Measurements from ENCODE around the gene PIKFYVE.
"Not testable (repeated sequence)": the region's sequence is repeated elsewhere in the genome, so short reads cannot be mapped to it uniquely, and the experiment has no call there.

The PIKFYVE gene

GRCh38 chr2:208265801-208266552 lies at the start of gene PIKFYVE:
PIKFYVE (plus strand) TSS chr2:208266255; CDS start chr2:208271520, 5,265 bp downstream.
- Mint-ChIP-seq H3K27me3 (no peaks in the 10 kb centered on the region), H3K36me3 (ENCODE audit: insufficient read depth) (peaks cover 11% of the 10 kb centered on the region), H3K4me1 (peaks cover 38% of the 10 kb centered on the region), H3K4me3 (peak within 1 kb of the TSS; percentile 96), H3K27ac (ENCODE audit: low read depth) (peak within 1 kb of the TSS; percentile 95), H3K9me3 (no peaks in the 10 kb centered on the region)
- peak; percentile 78 to 81 for DNase-seq (ENCODE audit: low spot score in 2 of 2)
- ATAC-seq (replicated peaks; ENCODE audit: extremely low read depth, poor library complexity, severe bottlenecking): peak; percentile 80

GRCh38 chr2:208221873-208222272 lies 44.2 kb upstream of the PIKFYVE start:
- H3K36me3 Mint-ChIP-seq (ENCODE audit: insufficient read depth); H3K4me3 Mint-ChIP-seq; DNase-seq (ENCODE audit: low spot score in 2 of 2); H3K9me3 Mint-ChIP-seq; ATAC-seq (replicated peaks; ENCODE audit: extremely low read depth, poor library complexity, severe bottlenecking); H3K27ac Mint-ChIP-seq (ENCODE audit: low read depth); H3K4me1 Mint-ChIP-seq; H3K27me3 Mint-ChIP-seq: not testable (repeated sequence)

GRCh38 chr2:208222351-208222750 lies 43.7 kb upstream of the PIKFYVE start:
- no peak overlapping the region for H3K27ac Mint-ChIP-seq (ENCODE audit: low read depth)
- no peaks in the 10 kb centered on the region for H3K4me1 Mint-ChIP-seq
- H3K4me3 Mint-ChIP-seq: no peak overlapping the region
- peaks cover 3% of the 10 kb centered on the region for H3K36me3 Mint-ChIP-seq (ENCODE audit: insufficient read depth)
- no peaks in the 10 kb centered on the region for H3K9me3 Mint-ChIP-seq
- no peak for ATAC-seq (replicated peaks; ENCODE audit: extremely low read depth, poor library complexity, severe bottlenecking)
- no peak for DNase-seq (ENCODE audit: low spot score in 2 of 2)
- H3K27me3 Mint-ChIP-seq: no peaks in the 10 kb centered on the region

GRCh38 chr2:208224802-208225201 lies 41.3 kb upstream of the PIKFYVE start:
- no peak overlapping the region for H3K27ac Mint-ChIP-seq (ENCODE audit: low read depth)
- H3K4me1 Mint-ChIP-seq: no peaks in the 10 kb centered on the region
- H3K9me3 Mint-ChIP-seq: no peaks in the 10 kb centered on the region
- peaks cover 3% of the 10 kb centered on the region for H3K36me3 Mint-ChIP-seq (ENCODE audit: insufficient read depth)
- DNase-seq (ENCODE audit: low spot score in 2 of 2) (no peak), ATAC-seq (replicated peaks; ENCODE audit: extremely low read depth, poor library complexity, severe bottlenecking) (no peak)
- H3K27me3 Mint-ChIP-seq: no peaks in the 10 kb centered on the region
- no peak overlapping the region for H3K4me3 Mint-ChIP-seq

GRCh38 chr2:208227581-208228232 lies 38.3 kb upstream of the PIKFYVE start:
- no peak for DNase-seq (ENCODE audit: low spot score in 2 of 2)
- peaks cover 6% of the 10 kb centered on the region for H3K9me3 Mint-ChIP-seq
- peaks cover 2% of the 10 kb centered on the region for H3K36me3 Mint-ChIP-seq (ENCODE audit: insufficient read depth)

GRCh38 chr2:208228476-208228875 lies 37.6 kb upstream of the PIKFYVE start:
- peaks cover 2% of the 10 kb centered on the region for H3K36me3 Mint-ChIP-seq (ENCODE audit: insufficient read depth)
- DNase-seq (ENCODE audit: low spot score in 2 of 2) (no peak), ATAC-seq (replicated peaks; ENCODE audit: extremely low read depth, poor library complexity, severe bottlenecking) (no peak)
- H3K27ac Mint-ChIP-seq (ENCODE audit: low read depth): no peak overlapping the region
- H3K9me3 Mint-ChIP-seq: peaks cover 6% of the 10 kb centered on the region
- H3K4me1 Mint-ChIP-seq: no peaks in the 10 kb centered on the region
- H3K4me3 Mint-ChIP-seq: no peak overlapping the region
- H3K27me3 Mint-ChIP-seq: no peaks in the 10 kb centered on the region

More at GRCh38 chr2:208227581-208228232, 38.3 kb upstream of the PIKFYVE start:
- no peaks in the 10 kb centered on the region for H3K27me3 Mint-ChIP-seq
- no peak overlapping the region for H3K27ac Mint-ChIP-seq (ENCODE audit: low read depth)
- H3K4me1 Mint-ChIP-seq: no peaks in the 10 kb centered on the region
- no peak for ATAC-seq (replicated peaks; ENCODE audit: extremely low read depth, poor library complexity, severe bottlenecking)
- no peak overlapping the region for H3K4me3 Mint-ChIP-seq

- Mint-ChIP-seq H3K4me3 (no peak overlapping the region), H3K27me3 (no peaks in the 10 kb centered on the region), H3K9me3 (peaks cover 12% of the 10 kb centered on the region), H3K36me3 (ENCODE audit: insufficient read depth) (peaks cover 20% of the 10 kb centered on the region), H3K4me1 (no peaks in the 10 kb centered on the region), H3K27ac (ENCODE audit: low read depth) (no peak overlapping the region)
- no peak for DNase-seq (ENCODE audit: low spot score in 2 of 2)
- ATAC-seq (replicated peaks; ENCODE audit: extremely low read depth, poor library complexity, severe bottlenecking): no peak
These were observed 31.3 kb upstream of the PIKFYVE start for GRCh38 chr2:208234786-208235185.

GRCh38 chr2:208235860-208236259 lies 30.2 kb upstream of the PIKFYVE start:
- H3K4me3 Mint-ChIP-seq: no peak overlapping the region
- peaks cover 22% of the 10 kb centered on the region for H3K36me3 Mint-ChIP-seq (ENCODE audit: insufficient read depth)
- no peaks in the 10 kb centered on the region for H3K27me3 Mint-ChIP-seq
- ATAC-seq (replicated peaks; ENCODE audit: extremely low read depth, poor library complexity, severe bottlenecking) (no peak), DNase-seq (ENCODE audit: low spot score in 2 of 2) (no peak)
- peaks cover 12% of the 10 kb centered on the region for H3K9me3 Mint-ChIP-seq
- H3K4me1 Mint-ChIP-seq: no peaks in the 10 kb centered on the region
- no peak overlapping the region for H3K27ac Mint-ChIP-seq (ENCODE audit: low read depth)

GRCh38 chr2:208239770-208240493 lies 26.1 kb upstream of the PIKFYVE start:
- ATAC-seq (replicated peaks; ENCODE audit: extremely low read depth, poor library complexity, severe bottlenecking): no peak
- no peaks in the 10 kb centered on the region for H3K4me1 Mint-ChIP-seq
- no peak for DNase-seq (ENCODE audit: low spot score in 2 of 2)
- H3K27me3 Mint-ChIP-seq: no peaks in the 10 kb centered on the region
- peaks cover 6% of the 10 kb centered on the region for H3K9me3 Mint-ChIP-seq
- peaks cover 42% of the 10 kb centered on the region for H3K36me3 Mint-ChIP-seq (ENCODE audit: insufficient read depth)
- no peak overlapping the region for H3K27ac Mint-ChIP-seq (ENCODE audit: low read depth)
- no peak overlapping the region for H3K4me3 Mint-ChIP-seq

- no peaks in the 10 kb centered on the region for H3K4me1 Mint-ChIP-seq
- no peak overlapping the region for H3K27ac Mint-ChIP-seq (ENCODE audit: low read depth)
- H3K4me3 Mint-ChIP-seq: no peak overlapping the region
- peaks cover 5% of the 10 kb centered on the region for H3K9me3 Mint-ChIP-seq
- ATAC-seq (replicated peaks; ENCODE audit: extremely low read depth, poor library complexity, severe bottlenecking): no peak
- H3K27me3 Mint-ChIP-seq: no peaks in the 10 kb centered on the region
- DNase-seq (ENCODE audit: low spot score in 2 of 2): no peak
- H3K36me3 Mint-ChIP-seq (ENCODE audit: insufficient read depth): peaks cover 42% of the 10 kb centered on the region
These were observed 25.3 kb upstream of the PIKFYVE start for GRCh38 chr2:208240619-208241209.

- H3K27ac Mint-ChIP-seq (ENCODE audit: low read depth): no peak overlapping the region
- DNase-seq (ENCODE audit: low spot score in 2 of 2): no peak
- no peak overlapping the region for H3K4me3 Mint-ChIP-seq
- peaks cover 42% of the 10 kb centered on the region for H3K36me3 Mint-ChIP-seq (ENCODE audit: insufficient read depth)
- no peaks in the 10 kb centered on the region for H3K9me3 Mint-ChIP-seq
- ATAC-seq (replicated peaks; ENCODE audit: extremely low read depth, poor library complexity, severe bottlenecking): no peak
- peaks cover under 1% of the 10 kb centered on the region for H3K4me1 Mint-ChIP-seq
- no peaks in the 10 kb centered on the region for H3K27me3 Mint-ChIP-seq
These were observed 21.6 kb upstream of the PIKFYVE start for GRCh38 chr2:208244422-208244821.

GRCh38 chr2:208245746-208246145 lies 20.3 kb upstream of the PIKFYVE start:
- Mint-ChIP-seq H3K9me3 (no peaks in the 10 kb centered on the region), H3K4me3 (no peak overlapping the region), H3K27ac (ENCODE audit: low read depth) (no peak overlapping the region), H3K27me3 (no peaks in the 10 kb centered on the region), H3K36me3 (ENCODE audit: insufficient read depth) (peaks cover 51% of the 10 kb centered on the region), H3K4me1 (peaks cover 5% of the 10 kb centered on the region)
- DNase-seq (ENCODE audit: low spot score in 2 of 2) (no peak), ATAC-seq (replicated peaks; ENCODE audit: extremely low read depth, poor library complexity, severe bottlenecking) (no peak)

Data from central memory CD8-positive, alpha-beta T cell (primary cell).